ENCODE data around the gene SMIM22. TPM values are rescaled to one million over a fixed set of nuclear protein-coding genes. Genes with fewer than 3 reads are reported as not detected.

Gene SMIM22
- total RNA-seq, 1 experiment from 2014 or later = not detected

DNA sequence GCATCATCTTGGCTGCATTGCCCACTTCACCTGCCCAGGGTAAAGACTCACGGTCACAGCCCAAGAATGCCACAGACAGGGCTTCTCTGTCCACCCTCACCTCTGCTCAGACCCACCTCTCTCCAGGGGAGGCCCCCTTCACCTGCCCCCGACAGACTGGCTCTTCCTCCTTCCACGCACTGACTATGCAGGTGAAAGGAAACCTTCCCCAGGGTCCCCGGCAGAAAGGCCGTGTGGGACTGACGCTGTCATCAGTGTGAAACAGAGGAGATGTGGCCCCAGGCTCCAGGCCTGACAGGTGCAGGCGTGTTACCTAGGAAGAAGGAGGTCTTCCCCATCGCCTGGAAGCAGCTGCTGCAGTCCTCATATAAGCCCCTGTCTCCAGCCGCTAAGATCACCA is 16.6 kb downstream of the SMIM22 start:
- H3K9me3 ChIP-seq (ENCODE audit: low read length) = no peaks in the 10 kb centered on the region
- H3K27ac ChIP-seq (ENCODE audit: low read length) = no peak overlapping the region
- peaks cover 29% of the 10 kb centered on the region for H3K36me3 ChIP-seq (ENCODE audit: insufficient read depth, low read length)
- no peak for DNase-seq
- no peak overlapping the region for H2AFZ ChIP-seq (ENCODE audit: low read length)
- no peak overlapping the region for H3K4me3 ChIP-seq (ENCODE audit: low read length)
- H3K4me2 ChIP-seq (ENCODE audit: low read depth, low read length, poor library complexity, severe bottlenecking) = no peak overlapping the region
- H3K27me3 ChIP-seq (ENCODE audit: low read length) = no peaks in the 10 kb centered on the region
- H3K79me2 ChIP-seq (ENCODE audit: low read length) = no peaks in the 10 kb centered on the region
- no peaks in the 10 kb centered on the region for H4K20me1 ChIP-seq (ENCODE audit: insufficient read depth, low read depth, low read length)
- no peaks in the 10 kb centered on the region for H3K9me2 ChIP-seq (replicated peaks; ENCODE audit: insufficient read depth, low read length)
- H3K4me1 ChIP-seq (ENCODE audit: low read length) = no peaks in the 10 kb centered on the region
- no peak overlapping the region for H3K9ac ChIP-seq (ENCODE audit: low read length)

DNA sequence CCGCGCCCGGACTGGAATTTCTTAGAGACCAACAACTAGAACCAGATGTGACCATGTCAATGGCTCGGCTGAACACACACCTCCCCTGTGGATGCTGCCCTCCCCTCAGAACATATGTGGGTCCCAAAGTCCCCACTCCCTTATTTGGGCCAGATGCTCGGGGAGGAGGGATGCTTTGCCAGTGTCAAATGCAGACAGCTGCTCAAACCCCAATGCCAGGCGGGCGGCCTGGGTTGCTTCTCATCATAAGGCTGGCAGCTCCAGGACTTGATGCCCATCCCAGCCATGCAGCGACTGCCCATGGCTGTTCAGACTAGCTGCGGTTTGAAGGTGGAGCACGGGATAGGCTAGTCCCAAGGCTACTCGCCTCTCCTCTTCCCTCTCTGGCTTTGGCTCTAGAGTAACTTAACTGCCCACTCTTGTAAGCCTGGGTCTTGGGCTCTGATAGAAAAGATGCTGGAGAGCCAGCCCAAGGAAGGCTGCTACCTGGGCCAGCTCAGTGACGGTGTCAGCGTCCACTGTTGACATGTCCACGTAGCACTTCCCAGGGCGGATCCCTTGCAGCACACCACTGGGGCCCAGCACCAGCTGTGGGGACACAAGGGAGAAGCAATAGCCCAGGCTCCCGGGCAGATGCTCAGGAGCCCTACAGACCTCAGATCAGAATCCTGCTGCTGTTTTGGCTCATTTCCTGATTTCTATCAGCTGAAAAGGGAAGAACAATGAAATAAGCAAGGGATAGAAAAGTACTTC is 18.3 kb downstream of the SMIM22 start:
- H3K9ac ChIP-seq (ENCODE audit: low read length) = no peak overlapping the region
- no peaks in the 10 kb centered on the region for H3K27me3 ChIP-seq (ENCODE audit: low read length)
- no peak overlapping the region for H3K27ac ChIP-seq (ENCODE audit: low read length)
- H3K36me3 ChIP-seq (ENCODE audit: insufficient read depth, low read length) = peaks cover 26% of the 10 kb centered on the region
- H3K4me1 ChIP-seq (ENCODE audit: low read length) = no peaks in the 10 kb centered on the region
- H3K9me3 ChIP-seq (ENCODE audit: low read length) = no peaks in the 10 kb centered on the region
- no peaks in the 10 kb centered on the region for H3K79me2 ChIP-seq (ENCODE audit: low read length)
- H2AFZ ChIP-seq (ENCODE audit: low read length) = no peak overlapping the region
- H3K9me2 ChIP-seq (replicated peaks; ENCODE audit: insufficient read depth, low read length) = no peaks in the 10 kb centered on the region
- no peak overlapping the region for H3K4me3 ChIP-seq (ENCODE audit: low read length)
- H3K4me2 ChIP-seq (ENCODE audit: low read depth, low read length, poor library complexity, severe bottlenecking) = no peak overlapping the region
- no peak for DNase-seq
- H4K20me1 ChIP-seq (ENCODE audit: insufficient read depth, low read depth, low read length) = no peaks in the 10 kb centered on the region

GRCh38 chr16:4814046-4814445 is 18.9 kb downstream of the SMIM22 start:
- H3K79me2 ChIP-seq (ENCODE audit: low read length) = no peaks in the 10 kb centered on the region
- H3K4me1 ChIP-seq (ENCODE audit: low read length) = no peaks in the 10 kb centered on the region
- no peaks in the 10 kb centered on the region for H4K20me1 ChIP-seq (ENCODE audit: insufficient read depth, low read depth, low read length)
- no peak overlapping the region for H3K4me2 ChIP-seq (ENCODE audit: low read depth, low read length, poor library complexity, severe bottlenecking)
- H3K27me3 ChIP-seq (ENCODE audit: low read length) = no peaks in the 10 kb centered on the region
- H3K9ac ChIP-seq (ENCODE audit: low read length) = no peak overlapping the region
- H2AFZ ChIP-seq (ENCODE audit: low read length) = no peak overlapping the region
- DNase-seq = no peak
- peaks cover 26% of the 10 kb centered on the region for H3K36me3 ChIP-seq (ENCODE audit: insufficient read depth, low read length)
- no peak overlapping the region for H3K27ac ChIP-seq (ENCODE audit: low read length)
- no peaks in the 10 kb centered on the region for H3K9me3 ChIP-seq (ENCODE audit: low read length)
- no peaks in the 10 kb centered on the region for H3K9me2 ChIP-seq (replicated peaks; ENCODE audit: insufficient read depth, low read length)
- H3K4me3 ChIP-seq (ENCODE audit: low read length) = no peak overlapping the region

GRCh38 chr16:4814542-4815173 is 19.5 kb downstream of the SMIM22 start:
- Histone ChIP-seq H3K4me3 (ENCODE audit: low read length) (no peak overlapping the region), H3K36me3 (ENCODE audit: insufficient read depth, low read length) (peaks cover 29% of the 10 kb centered on the region), H3K9me3 (ENCODE audit: low read length) (no peaks in the 10 kb centered on the region)

GRCh38 chr16:4820652-4821051 is 25.5 kb downstream of the SMIM22 start:
- no peak overlapping the region for H3K4me3 ChIP-seq (ENCODE audit: low read length)
- H3K4me1 ChIP-seq (ENCODE audit: low read length) = no peaks in the 10 kb centered on the region
- no peaks in the 10 kb centered on the region for H3K9me3 ChIP-seq (ENCODE audit: low read length)
- H3K36me3 ChIP-seq (ENCODE audit: insufficient read depth, low read length) = peaks cover 40% of the 10 kb centered on the region
- no peaks in the 10 kb centered on the region for H3K9me2 ChIP-seq (replicated peaks; ENCODE audit: insufficient read depth, low read length)
- H3K79me2 ChIP-seq (ENCODE audit: low read length) = no peaks in the 10 kb centered on the region
- no peak overlapping the region for H3K27ac ChIP-seq (ENCODE audit: low read length)
- H3K4me2 ChIP-seq (ENCODE audit: low read depth, low read length, poor library complexity, severe bottlenecking) = no peak overlapping the region
- no peak overlapping the region for H2AFZ ChIP-seq (ENCODE audit: low read length)
- H3K27me3 ChIP-seq (ENCODE audit: low read length) = no peaks in the 10 kb centered on the region
- no peak overlapping the region for H3K9ac ChIP-seq (ENCODE audit: low read length)
- DNase-seq = no peak
- no peaks in the 10 kb centered on the region for H4K20me1 ChIP-seq (ENCODE audit: insufficient read depth, low read depth, low read length)

More at GRCh38 chr16:4814542-4815173, 19.5 kb downstream of the SMIM22 start:
- no peak for DNase-seq
- no peak overlapping the region for H3K27ac ChIP-seq (ENCODE audit: low read length)
- no peaks in the 10 kb centered on the region for H3K27me3 ChIP-seq (ENCODE audit: low read length)
- H3K9me2 ChIP-seq (replicated peaks; ENCODE audit: insufficient read depth, low read length) = no peaks in the 10 kb centered on the region
- H4K20me1 ChIP-seq (ENCODE audit: insufficient read depth, low read depth, low read length) = no peaks in the 10 kb centered on the region
- H3K9ac ChIP-seq (ENCODE audit: low read length) = no peak overlapping the region
- no peaks in the 10 kb centered on the region for H3K79me2 ChIP-seq (ENCODE audit: low read length)
- no peak overlapping the region for H3K4me2 ChIP-seq (ENCODE audit: low read depth, low read length, poor library complexity, severe bottlenecking)
- H3K4me1 ChIP-seq (ENCODE audit: low read length) = no peaks in the 10 kb centered on the region
- H2AFZ ChIP-seq (ENCODE audit: low read length) = no peak overlapping the region

GRCh38 chr16:4825196-4825595 is 30.0 kb downstream of the SMIM22 start:
- H3K36me3 ChIP-seq (ENCODE audit: insufficient read depth, low read length) = peaks cover 41% of the 10 kb centered on the region
- H3K4me2 ChIP-seq (ENCODE audit: low read depth, low read length, poor library complexity, severe bottlenecking) = no peak overlapping the region
- H3K4me1 ChIP-seq (ENCODE audit: low read length) = no peaks in the 10 kb centered on the region
- H2AFZ ChIP-seq (ENCODE audit: low read length) = no peak overlapping the region
- H4K20me1 ChIP-seq (ENCODE audit: insufficient read depth, low read depth, low read length) = no peaks in the 10 kb centered on the region
- H3K9me3 ChIP-seq (ENCODE audit: low read length) = no peaks in the 10 kb centered on the region
- no peak overlapping the region for H3K9ac ChIP-seq (ENCODE audit: low read length)
- no peaks in the 10 kb centered on the region for H3K27me3 ChIP-seq (ENCODE audit: low read length)
- H3K79me2 ChIP-seq (ENCODE audit: low read length) = no peaks in the 10 kb centered on the region
- H3K9me2 ChIP-seq (replicated peaks; ENCODE audit: insufficient read depth, low read length) = no peaks in the 10 kb centered on the region
- H3K27ac ChIP-seq (ENCODE audit: low read length) = no peak overlapping the region
- no peak overlapping the region for H3K4me3 ChIP-seq (ENCODE audit: low read length)
- DNase-seq = no peak

- Histone ChIP-seq H4K20me1 (ENCODE audit: insufficient read depth, low read depth, low read length) (no peaks in the 10 kb centered on the region), H3K9me3 (ENCODE audit: low read length) (no peaks in the 10 kb centered on the region), H3K4me3 (ENCODE audit: low read length) (no peak overlapping the region), H3K9ac (ENCODE audit: low read length) (no peak overlapping the region), H3K27me3 (ENCODE audit: low read length) (no peaks in the 10 kb centered on the region), H3K4me1 (ENCODE audit: low read length) (no peaks in the 10 kb centered on the region), H3K4me2 (ENCODE audit: low read depth, low read length, poor library complexity, severe bottlenecking) (no peak overlapping the region), H3K9me2 (replicated peaks; ENCODE audit: insufficient read depth, low read length) (no peaks in the 10 kb centered on the region), H2AFZ (ENCODE audit: low read length) (no peak overlapping the region), H3K79me2 (ENCODE audit: low read length) (no peaks in the 10 kb centered on the region), H3K27ac (ENCODE audit: low read length) (no peak overlapping the region), H3K36me3 (ENCODE audit: insufficient read depth, low read length) (peaks cover 36% of the 10 kb centered on the region)
- DNase-seq = no peak
Observed at GRCh38 chr16:4826526-4826925, 31.4 kb downstream of the SMIM22 start.

DNA sequence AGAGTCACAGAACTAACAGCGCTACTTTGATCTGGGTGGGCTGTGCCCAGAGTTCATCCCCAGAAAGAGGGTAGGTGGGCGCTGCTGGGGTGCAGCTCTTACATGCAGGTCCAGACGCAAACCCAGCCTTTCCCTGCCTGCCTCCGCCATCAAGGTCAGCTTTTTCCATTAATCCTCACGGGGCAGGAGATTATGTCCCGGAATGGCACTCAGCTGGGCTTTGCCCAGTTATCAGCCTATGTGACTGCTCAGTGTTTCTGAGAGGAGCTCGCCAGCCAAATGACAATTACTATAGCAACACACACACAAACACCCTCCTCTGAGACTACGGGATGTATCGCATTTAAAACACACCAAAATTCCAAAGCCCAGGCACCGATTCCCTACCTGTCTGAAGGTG is 31.8 kb downstream of the SMIM22 start:
- Histone ChIP-seq H3K4me1 (ENCODE audit: low read length) (no peaks in the 10 kb centered on the region), H4K20me1 (ENCODE audit: insufficient read depth, low read depth, low read length) (no peaks in the 10 kb centered on the region), H3K27me3 (ENCODE audit: low read length) (no peaks in the 10 kb centered on the region), H3K9me3 (ENCODE audit: low read length) (no peaks in the 10 kb centered on the region), H2AFZ (ENCODE audit: low read length) (no peak overlapping the region), H3K9me2 (replicated peaks; ENCODE audit: insufficient read depth, low read length) (no peaks in the 10 kb centered on the region), H3K36me3 (ENCODE audit: insufficient read depth, low read length) (peaks cover 35% of the 10 kb centered on the region), H3K79me2 (ENCODE audit: low read length) (no peaks in the 10 kb centered on the region), H3K4me3 (ENCODE audit: low read length) (no peak overlapping the region), H3K4me2 (ENCODE audit: low read depth, low read length, poor library complexity, severe bottlenecking) (no peak overlapping the region), H3K27ac (ENCODE audit: low read length) (no peak overlapping the region), H3K9ac (ENCODE audit: low read length) (no peak overlapping the region)
- no peak for DNase-seq
